ENCODE data around the gene LARP6.

LARP6 gene

GRCh38 chr15:70793694-70794093 is 60.3 kb downstream of the LARP6 start:
- DNase-seq = no peak

GRCh38 chr15:70792171-70792573 is 61.8 kb downstream of the LARP6 start:
- DNase-seq = no peak

DNA sequence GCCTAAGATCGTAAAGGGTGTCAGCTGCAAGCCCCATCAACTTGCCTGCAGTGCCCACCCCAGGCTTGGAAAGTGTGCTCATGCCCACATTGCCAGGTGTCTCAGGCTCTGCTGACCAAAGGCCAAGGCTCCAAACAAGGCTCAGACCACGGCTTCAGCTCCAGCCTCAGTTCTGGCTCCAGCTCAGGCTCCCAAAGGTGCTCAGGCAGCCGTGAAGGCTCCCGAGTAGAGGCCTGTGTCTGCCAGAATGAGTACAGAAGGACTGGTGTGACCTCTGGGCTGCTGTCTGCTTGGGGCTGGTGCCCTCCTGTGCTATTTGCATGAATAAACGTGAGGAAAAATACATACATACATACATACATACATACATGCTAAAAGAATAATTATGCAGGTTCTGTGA is 62.7 kb downstream of the LARP6 start:
- no peak for DNase-seq

GRCh38 chr15:70789213-70789612 is 64.7 kb downstream of the LARP6 start:
- no peak for DNase-seq

DNA sequence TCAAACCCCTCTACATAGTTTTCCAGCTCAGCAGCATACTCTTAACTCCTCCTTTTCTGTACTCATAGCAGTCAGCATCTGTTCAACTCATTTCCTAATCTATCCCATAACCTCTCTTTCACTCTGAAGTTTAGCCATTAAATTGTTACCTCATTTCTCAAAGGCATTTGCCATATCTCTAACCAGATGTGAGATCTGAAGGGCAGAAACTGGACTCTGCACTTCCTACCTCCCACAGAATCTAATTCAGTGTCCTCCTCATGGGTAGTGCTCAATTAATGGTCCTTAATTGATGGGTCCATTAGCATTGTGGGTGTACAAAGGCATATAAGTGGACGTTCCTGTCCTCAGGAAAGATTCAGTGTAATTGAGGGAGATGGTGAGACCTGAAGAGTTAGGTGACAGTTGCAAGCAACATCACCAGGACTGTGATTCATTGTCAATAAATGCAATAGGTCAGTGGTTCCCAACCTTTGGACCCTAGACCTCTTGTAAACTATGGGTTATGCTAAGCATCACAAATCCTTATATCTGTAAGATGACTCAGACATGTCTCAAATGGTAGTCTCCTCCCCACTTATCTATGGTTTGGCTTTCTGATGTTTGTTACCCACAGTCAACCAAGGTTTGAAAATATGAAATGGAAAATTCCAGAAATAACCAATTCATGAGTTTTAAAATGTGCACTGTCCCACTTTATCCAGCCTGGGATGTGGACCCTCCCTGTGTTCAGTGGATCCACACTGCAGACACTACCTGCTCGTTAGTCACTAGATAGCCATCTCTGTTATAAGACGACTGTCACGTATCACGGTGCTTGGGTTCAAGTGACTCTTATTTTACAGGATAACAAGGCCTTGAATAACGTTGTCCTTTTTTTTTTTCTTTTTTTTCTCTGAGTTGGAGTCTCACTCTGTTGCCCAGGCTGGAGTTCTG is 65.6 kb downstream of the LARP6 start:
- no peak for DNase-seq

GRCh38 chr15:70786996-70787395 is 67.0 kb downstream of the LARP6 start:
- DNase-seq = no peak

DNA sequence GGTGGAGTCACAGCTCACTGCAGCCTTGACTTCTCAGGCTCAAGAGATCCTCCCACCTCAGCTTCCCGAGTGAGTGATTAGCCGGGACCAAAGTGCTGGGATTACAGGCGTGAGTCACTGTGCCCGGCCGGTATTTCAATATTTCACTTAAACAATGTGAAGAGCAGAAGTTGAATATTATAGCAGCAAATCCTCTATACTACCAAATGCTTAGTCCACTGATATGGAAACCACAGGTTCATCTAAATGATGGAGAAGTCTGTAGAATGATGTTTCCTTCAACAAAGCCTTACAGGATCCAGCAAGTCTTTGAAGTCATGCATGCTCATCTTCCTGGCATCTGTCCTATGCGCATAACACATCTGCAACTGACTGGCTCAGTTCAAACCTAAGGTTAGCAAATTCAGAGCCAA is 70.3 kb downstream of the LARP6 start:
- no peak for DNase-seq

DNA sequence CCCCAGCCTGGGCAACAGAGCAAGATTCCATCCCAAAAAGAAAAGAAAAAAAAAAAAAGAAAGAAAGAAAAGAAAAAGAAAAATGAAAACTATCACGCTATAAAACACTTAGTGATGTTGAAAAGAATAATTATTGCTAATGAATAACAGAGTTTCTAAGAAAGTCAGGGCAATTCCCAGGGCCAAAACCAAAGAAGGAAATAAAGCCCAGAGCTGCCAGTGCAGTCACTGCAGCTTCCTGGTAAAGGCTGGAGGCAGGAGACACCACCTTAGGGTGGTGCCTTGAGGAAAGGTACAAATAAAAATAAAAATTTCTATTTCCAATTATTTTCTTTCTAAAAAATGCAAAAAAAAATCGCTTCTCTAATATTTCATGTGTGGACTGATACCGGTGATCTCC is 70.9 kb downstream of the LARP6 start:
- no peak for DNase-seq

- DNase-seq = no peak
Observed at GRCh38 chr15:70781236-70781635, 72.7 kb downstream of the LARP6 start.
